A549 (cell line): Measurements from ENCODE around the gene PRKAG2. TPM values are rescaled to one million over a fixed set of nuclear protein-coding genes. Genes with fewer than 3 reads are reported as not detected.

Source experiments
- ATAC-seq, 2 experiments: fragments of 200-7000 bp in 1 of 2; fragments of >200 bp in 1 of 2; cut with Nextera tagmentation in 1 of 2; cut with Tn5 transposase in 1 of 2; 3 replicates each; pipeline versions ENCODE4 v1.8.0 to v1.9.1; 2018 to 2020; ENCODE audit warnings: mild to moderate bottlenecking in 1 of 2, moderate library complexity in 1 of 2
- CTCF ChIA-PET: fragments of 300-600 bp; sonication (Branson Sonifier 250); formaldehyde crosslinking; extraction: SDS; loops from one replicate; lab custom pipeline; 2021; ENCODE audit warnings: antibody characterized with exemption, inconsistent platforms; lab: Yijun Ruan, JAX
- POLR2A ChIA-PET: fragments of 350-600 bp; formaldehyde crosslinking; extraction: SDS; loops from one replicate; lab custom pipeline; 2021; ENCODE audit warnings: antibody characterized with exemption, inconsistent platforms; lab: Yijun Ruan, JAX
- DNase-seq, 2 experiments: peaks; one replicate each; pipeline versions ENCODE4 v3.0.0 to v3.0.0-alpha.2; 2011 to 2016; ENCODE audit warnings: low read depth in 1 of 2, low spot score in 1 of 2
- FAIRE-seq: peaks from 2 replicates; lab custom pipeline; 2011; peaks lifted over from hg19 to GRCh38; lab: Jason Lieb, UNC
- H3K27ac ChIP-seq, 2 experiments: fragments of >200 bp; sonication (Bioruptor Twin); formaldehyde crosslinking; 3 replicates each; pipeline ENCODE4 v1.5.1; 2016 to 2017
- H3K4me1 ChIP-seq: fragments of >200 bp; sonication (Bioruptor Twin); formaldehyde crosslinking; 3 replicates; pipeline ENCODE4 v1.6.1; 2016
- H3K4me2 ChIP-seq: fragments of >200 bp; sonication (Bioruptor Twin); formaldehyde crosslinking; 3 replicates; pipeline ENCODE4 v1.6.1; 2016
- H3K4me3 ChIP-seq: fragments of >200 bp; sonication (Bioruptor Twin); formaldehyde crosslinking; 3 replicates; pipeline ENCODE4 v1.5.1; 2016
- H3K9me3 ChIP-seq: fragments of >200 bp; sonication (Bioruptor Twin); formaldehyde crosslinking; 3 replicates; pipeline ENCODE4 v1.6.1; 2016
- CBX2 ChIP-seq: fragments of 200-600 bp; sonication (generic); IDR thresholded peaks from 2 replicates; pipeline ENCODE4 v1.6.1; 2016; ENCODE audit warnings: low read depth, mild to moderate bottlenecking, borderline replicate concordance
- EHF ChIP-seq: fragments of 250-450 bp; sonication (Bioruptor Pico); IDR thresholded peaks from 2 replicates; pipeline ENCODE4 v1.5.0; 2020; ENCODE audit warnings: mild to moderate bottlenecking
- EHMT2 ChIP-seq: fragments of 200-600 bp; sonication (generic); IDR thresholded peaks from 2 replicates; pipeline ENCODE4 v1.6.1; 2016; ENCODE audit warnings: antibody characterized with exemption, low read depth, mild to moderate bottlenecking, moderate library complexity
- ESRRA ChIP-seq: fragments of 150-350 bp; IDR thresholded peaks from 2 replicates; pipeline ENCODE4 v1.6.1; 2014; ENCODE audit warnings: mild to moderate bottlenecking, low read length, borderline replicate concordance
- GATA3 ChIP-seq: IDR thresholded peaks from 2 replicates; pipeline ENCODE4 v1.6.1; 2012; ENCODE audit warnings: borderline replicate concordance
- JUNB ChIP-seq: fragments of >200 bp; sonication (Bioruptor Twin); formaldehyde crosslinking; IDR thresholded peaks from 2 replicates; pipeline ENCODE4 v1.6.1; 2016
- KDM1A ChIP-seq: fragments of 200-600 bp; sonication (generic); IDR thresholded peaks from 2 replicates; pipeline ENCODE4 v1.6.1; 2016; ENCODE audit warnings: low read depth, mild to moderate bottlenecking
- KDM5A ChIP-seq: fragments of 200-600 bp; sonication (generic); IDR thresholded peaks from 2 replicates; pipeline ENCODE4 v1.6.1; 2016; ENCODE audit warnings: antibody characterized with exemption, mild to moderate bottlenecking
- MAFK ChIP-seq: fragments of 450-650 bp; IDR thresholded peaks from 2 replicates; pipeline ENCODE4 v1.6.1; 2014; ENCODE audit not compliant: partially characterized antibody
- NR3C1 ChIP-seq: fragments of >200 bp; sonication (Bioruptor Twin); formaldehyde crosslinking; IDR thresholded peaks from 3 replicates; pipeline ENCODE4 v1.6.1; 2017
- PHF8 ChIP-seq: fragments of 200-600 bp; sonication (generic); IDR thresholded peaks from 2 replicates; pipeline ENCODE4 v1.6.1; 2016; ENCODE audit warnings: low read depth, mild to moderate bottlenecking, antibody characterized with exemption, moderate library complexity, borderline replicate concordance
- RCOR1 ChIP-seq: fragments of 150-350 bp; IDR thresholded peaks from 2 replicates; pipeline ENCODE4 v1.6.1; 2014; ENCODE audit warnings: antibody characterized with exemption, low read length, low read depth
- SREBF2 ChIP-seq: fragments of 450-650 bp; IDR thresholded peaks from 2 replicates; pipeline ENCODE4 v1.6.1; 2014; ENCODE audit warnings: mild to moderate bottlenecking, moderate library complexity
- TFCP2L1 ChIP-seq: fragments of 250-450 bp; sonication (Bioruptor Pico); IDR thresholded peaks from 2 replicates; pipeline ENCODE4 v1.5.0; 2021; ENCODE audit warnings: mild to moderate bottlenecking
- ZNF302 ChIP-seq: fragments of 250-450 bp; sonication (Bioruptor Pico); IDR thresholded peaks from 2 replicates; pipeline ENCODE4 v1.9.0; 2021; ENCODE audit warnings: inconsistent platforms, mild to moderate bottlenecking, moderate library complexity
- WGBS: methylation state at CpG from one replicate; pipeline ENCODE4 v1.1.6; 2017; ENCODE audit errors: missing lambda C conversion rate; 5-methylcytosine and 5-hydroxymethylcytosine counted together
- polyA plus RNA-seq, 4 experiments: library from polyadenylated mRNA; depleted of rRNA in 3 of 4; stranded (reverse); fragments of >200 nt; fragmentation: RNase III in 1 of 4; extraction: RNeasy Plus Mini Kit Qiagen cat#74134 plus additional on column Dnase treatment in 1 of 4; gene quantifications; 2 replicates in 3 of 4; 3 replicates in 1 of 4; pipeline ENCODE4 v1.2.3, GENCODE V29; 2011 to 2017
- TF ChIP-seq, protein P1 (sequence below): IDR thresholded peaks from 2 replicates; pipeline ENCODE4 v1.6.1; 2012; ENCODE audit warnings: low read depth, borderline replicate concordance
- TF ChIP-seq, protein P2 (sequence below): IDR thresholded peaks from 2 replicates; pipeline ENCODE4 v1.6.1; 2012
- TF ChIP-seq, protein P3 (sequence below): fragments of 250-450 bp; sonication (Bioruptor Pico); IDR thresholded peaks from 2 replicates; pipeline ENCODE4 v1.5.0; 2020; ENCODE audit warnings: low read depth, mild to moderate bottlenecking, moderate library complexity
- TF ChIP-seq, protein P4 (sequence below): fragments of >200 bp; sonication (Bioruptor Twin); formaldehyde crosslinking; IDR thresholded peaks from 3 replicates; pipeline ENCODE4 v1.5.1; 2016
- TF ChIP-seq, protein P5 (sequence below): fragments of >200 bp; sonication (Bioruptor Twin); formaldehyde crosslinking; IDR thresholded peaks from 3 replicates; pipeline ENCODE4 v1.6.1; 2016
- TF ChIP-seq, protein P6 (sequence below): fragments of >200 bp; sonication (Bioruptor Twin); formaldehyde crosslinking; IDR thresholded peaks from 2 replicates; pipeline ENCODE4 v1.6.1; 2016
- TF ChIP-seq, protein P7 (sequence below): fragments of 200-600 bp; sonication (generic); IDR thresholded peaks from 2 replicates; pipeline ENCODE4 v1.6.1; 2016; ENCODE audit warnings: antibody characterized with exemption, mild to moderate bottlenecking, moderate library complexity
- TF ChIP-seq, protein P8 (sequence below): fragments of 450-650 bp; IDR thresholded peaks from 2 replicates; pipeline ENCODE4 v1.6.1; 2014; ENCODE audit warnings: antibody characterized with exemption

PRKAG2 gene
- polyA plus RNA-seq, 2 of the 4 experiments (the other 2 are of a cell fraction): 26.5 to 31.7 TPM

DNA sequence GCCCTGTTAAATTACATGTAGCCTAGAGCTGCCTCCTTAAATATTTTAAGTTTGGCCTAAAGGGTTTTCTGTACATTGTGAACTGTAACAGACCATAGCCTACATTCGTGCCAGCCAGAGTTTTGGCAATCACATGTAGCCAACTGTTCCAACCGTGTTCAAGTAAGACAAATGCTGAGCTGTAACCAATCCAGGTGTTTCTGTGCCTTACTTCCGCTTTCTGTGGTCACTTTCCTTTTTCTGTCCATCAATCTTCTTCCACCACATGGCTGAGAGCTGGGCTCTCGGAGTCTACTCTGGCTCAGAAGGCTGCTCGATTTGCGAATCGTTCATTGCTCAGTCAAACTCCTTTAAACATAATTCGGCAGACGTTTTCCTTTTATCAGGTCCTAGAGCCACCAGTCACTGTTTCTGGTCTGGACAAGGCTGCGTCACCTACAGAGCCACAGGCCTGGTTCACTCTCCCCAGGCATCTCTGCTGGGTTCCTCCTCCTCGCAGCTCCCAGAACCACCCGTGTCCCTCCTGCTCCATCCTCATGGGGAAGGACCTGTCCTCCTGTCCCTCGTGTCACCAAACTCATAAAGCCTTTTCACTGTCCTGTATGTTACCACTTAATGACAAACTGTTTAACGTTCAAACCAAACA lies 199.2 kb downstream of the PRKAG2 start:
- Histone ChIP-seq H3K4me1 (peaks cover 3% of the 10 kb centered on the region; the same call in 1 of the 3 replicates), H3K4me3 (no peak overlapping the region), H3K9me3 (no peaks in the 10 kb centered on the region), H3K27ac (peak overlapping the region; percentile 31 to 53; a peak in 4 of 6 replicates)
- DNase-seq: no peak
- TF ChIP-seq, protein P1, sequence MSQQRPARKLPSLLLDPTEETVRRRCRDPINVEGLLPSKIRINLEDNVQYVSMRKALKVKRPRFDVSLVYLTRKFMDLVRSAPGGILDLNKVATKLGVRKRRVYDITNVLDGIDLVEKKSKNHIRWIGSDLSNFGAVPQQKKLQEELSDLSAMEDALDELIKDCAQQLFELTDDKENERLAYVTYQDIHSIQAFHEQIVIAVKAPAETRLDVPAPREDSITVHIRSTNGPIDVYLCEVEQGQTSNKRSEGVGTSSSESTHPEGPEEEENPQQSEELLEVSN: no peak
- TF ChIP-seq PHF8: no peak
- TF ChIP-seq, protein P2, sequence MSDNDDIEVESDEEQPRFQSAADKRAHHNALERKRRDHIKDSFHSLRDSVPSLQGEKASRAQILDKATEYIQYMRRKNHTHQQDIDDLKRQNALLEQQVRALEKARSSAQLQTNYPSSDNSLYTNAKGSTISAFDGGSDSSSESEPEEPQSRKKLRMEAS: no peak
- no peak for TF ChIP-seq KDM1A
- no peak for TF ChIP-seq ZNF302 (CRISPR knock-in tag)
- TF ChIP-seq ESRRA: no peak
- TF ChIP-seq, protein P3, sequence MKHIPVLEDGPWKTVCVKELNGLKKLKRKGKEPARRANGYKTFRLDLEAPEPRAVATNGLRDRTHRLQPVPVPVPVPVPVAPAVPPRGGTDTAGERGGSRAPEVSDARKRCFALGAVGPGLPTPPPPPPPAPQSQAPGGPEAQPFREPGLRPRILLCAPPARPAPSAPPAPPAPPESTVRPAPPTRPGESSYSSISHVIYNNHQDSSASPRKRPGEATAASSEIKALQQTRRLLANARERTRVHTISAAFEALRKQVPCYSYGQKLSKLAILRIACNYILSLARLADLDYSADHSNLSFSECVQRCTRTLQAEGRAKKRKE: no peak
- TF ChIP-seq, protein P4, sequence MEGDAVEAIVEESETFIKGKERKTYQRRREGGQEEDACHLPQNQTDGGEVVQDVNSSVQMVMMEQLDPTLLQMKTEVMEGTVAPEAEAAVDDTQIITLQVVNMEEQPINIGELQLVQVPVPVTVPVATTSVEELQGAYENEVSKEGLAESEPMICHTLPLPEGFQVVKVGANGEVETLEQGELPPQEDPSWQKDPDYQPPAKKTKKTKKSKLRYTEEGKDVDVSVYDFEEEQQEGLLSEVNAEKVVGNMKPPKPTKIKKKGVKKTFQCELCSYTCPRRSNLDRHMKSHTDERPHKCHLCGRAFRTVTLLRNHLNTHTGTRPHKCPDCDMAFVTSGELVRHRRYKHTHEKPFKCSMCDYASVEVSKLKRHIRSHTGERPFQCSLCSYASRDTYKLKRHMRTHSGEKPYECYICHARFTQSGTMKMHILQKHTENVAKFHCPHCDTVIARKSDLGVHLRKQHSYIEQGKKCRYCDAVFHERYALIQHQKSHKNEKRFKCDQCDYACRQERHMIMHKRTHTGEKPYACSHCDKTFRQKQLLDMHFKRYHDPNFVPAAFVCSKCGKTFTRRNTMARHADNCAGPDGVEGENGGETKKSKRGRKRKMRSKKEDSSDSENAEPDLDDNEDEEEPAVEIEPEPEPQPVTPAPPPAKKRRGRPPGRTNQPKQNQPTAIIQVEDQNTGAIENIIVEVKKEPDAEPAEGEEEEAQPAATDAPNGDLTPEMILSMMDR: no peak
- TF ChIP-seq, protein P5, sequence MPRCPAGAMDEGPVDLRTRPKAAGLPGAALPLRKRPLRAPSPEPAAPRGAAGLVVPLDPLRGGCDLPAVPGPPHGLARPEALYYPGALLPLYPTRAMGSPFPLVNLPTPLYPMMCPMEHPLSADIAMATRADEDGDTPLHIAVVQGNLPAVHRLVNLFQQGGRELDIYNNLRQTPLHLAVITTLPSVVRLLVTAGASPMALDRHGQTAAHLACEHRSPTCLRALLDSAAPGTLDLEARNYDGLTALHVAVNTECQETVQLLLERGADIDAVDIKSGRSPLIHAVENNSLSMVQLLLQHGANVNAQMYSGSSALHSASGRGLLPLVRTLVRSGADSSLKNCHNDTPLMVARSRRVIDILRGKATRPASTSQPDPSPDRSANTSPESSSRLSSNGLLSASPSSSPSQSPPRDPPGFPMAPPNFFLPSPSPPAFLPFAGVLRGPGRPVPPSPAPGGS: no peak
- no peak for TF ChIP-seq JUNB
- TF ChIP-seq GATA3: no peak
- no peak for TF ChIP-seq EHF
- TF ChIP-seq, protein P6, sequence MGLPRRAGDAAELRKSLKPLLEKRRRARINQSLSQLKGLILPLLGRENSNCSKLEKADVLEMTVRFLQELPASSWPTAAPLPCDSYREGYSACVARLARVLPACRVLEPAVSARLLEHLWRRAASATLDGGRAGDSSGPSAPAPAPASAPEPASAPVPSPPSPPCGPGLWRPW: no peak
- no peak for TF ChIP-seq SREBF2
- no peak for TF ChIP-seq KDM5A
- TF ChIP-seq, all 56 proteins: peak for 0
- no peak for FAIRE-seq
- ChIA-PET POLR2A (no interaction called here), CTCF (interaction anchor here (1.2 kb wide), 1 partner anchor 82 kb away, joined by 3 read pairs; no protein-coding TSS in a partner anchor)
- 79% methylated on average over 14 of the region's 14 CpGs for WGBS
- no peak for ATAC-seq
- H3K4me2 ChIP-seq: no peak overlapping the region

DNA sequence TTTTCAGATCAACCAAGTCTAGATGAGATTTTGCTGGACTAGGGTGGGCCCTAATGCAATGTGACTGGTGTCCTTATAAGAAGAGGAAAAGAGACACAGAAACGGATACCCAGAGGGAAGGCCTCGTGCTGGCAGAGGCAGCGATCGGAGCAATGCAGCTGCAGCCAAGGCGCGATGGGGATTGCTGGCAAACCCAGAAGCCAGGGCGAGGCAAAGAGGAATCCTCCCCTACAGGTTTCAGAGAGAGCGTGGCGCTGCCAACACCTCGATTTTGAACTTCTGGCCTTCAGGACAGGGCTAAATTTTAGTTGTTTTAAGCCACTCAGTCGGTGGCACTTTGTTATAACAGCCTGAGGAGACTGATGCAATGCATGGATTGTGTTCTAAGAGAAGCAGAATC lies 200.2 kb downstream of the PRKAG2 start:
- no peak for FAIRE-seq
- CTCF ChIA-PET: interaction anchor here (0.9 kb wide), 1 partner anchor 10 kb away, joined by 3 read pairs; no protein-coding TSS in a partner anchor
- Histone ChIP-seq H3K4me3 (no peak overlapping the region), H3K4me2 (no peak overlapping the region), H3K9me3 (no peaks in the 10 kb centered on the region), H3K4me1 (peaks cover 3% of the 10 kb centered on the region; the same call in 1 of the 3 replicates), H3K27ac (peak overlapping the region in 1 of 2 experiments; percentile 53; a peak in 3 of 6 replicates)
- ATAC-seq: no peak
- no peak for DNase-seq
- TF ChIP-seq MAFK: no peak
- no peak for TF ChIP-seq EHMT2
- TF ChIP-seq KDM5A: no peak
- TF ChIP-seq, protein P5: no peak
- no peak for TF ChIP-seq SREBF2
- no peak for TF ChIP-seq NR3C1
- no peak for TF ChIP-seq TFCP2L1 (CRISPR knock-in tag)
- no peak for TF ChIP-seq KDM1A
- TF ChIP-seq, protein P7, sequence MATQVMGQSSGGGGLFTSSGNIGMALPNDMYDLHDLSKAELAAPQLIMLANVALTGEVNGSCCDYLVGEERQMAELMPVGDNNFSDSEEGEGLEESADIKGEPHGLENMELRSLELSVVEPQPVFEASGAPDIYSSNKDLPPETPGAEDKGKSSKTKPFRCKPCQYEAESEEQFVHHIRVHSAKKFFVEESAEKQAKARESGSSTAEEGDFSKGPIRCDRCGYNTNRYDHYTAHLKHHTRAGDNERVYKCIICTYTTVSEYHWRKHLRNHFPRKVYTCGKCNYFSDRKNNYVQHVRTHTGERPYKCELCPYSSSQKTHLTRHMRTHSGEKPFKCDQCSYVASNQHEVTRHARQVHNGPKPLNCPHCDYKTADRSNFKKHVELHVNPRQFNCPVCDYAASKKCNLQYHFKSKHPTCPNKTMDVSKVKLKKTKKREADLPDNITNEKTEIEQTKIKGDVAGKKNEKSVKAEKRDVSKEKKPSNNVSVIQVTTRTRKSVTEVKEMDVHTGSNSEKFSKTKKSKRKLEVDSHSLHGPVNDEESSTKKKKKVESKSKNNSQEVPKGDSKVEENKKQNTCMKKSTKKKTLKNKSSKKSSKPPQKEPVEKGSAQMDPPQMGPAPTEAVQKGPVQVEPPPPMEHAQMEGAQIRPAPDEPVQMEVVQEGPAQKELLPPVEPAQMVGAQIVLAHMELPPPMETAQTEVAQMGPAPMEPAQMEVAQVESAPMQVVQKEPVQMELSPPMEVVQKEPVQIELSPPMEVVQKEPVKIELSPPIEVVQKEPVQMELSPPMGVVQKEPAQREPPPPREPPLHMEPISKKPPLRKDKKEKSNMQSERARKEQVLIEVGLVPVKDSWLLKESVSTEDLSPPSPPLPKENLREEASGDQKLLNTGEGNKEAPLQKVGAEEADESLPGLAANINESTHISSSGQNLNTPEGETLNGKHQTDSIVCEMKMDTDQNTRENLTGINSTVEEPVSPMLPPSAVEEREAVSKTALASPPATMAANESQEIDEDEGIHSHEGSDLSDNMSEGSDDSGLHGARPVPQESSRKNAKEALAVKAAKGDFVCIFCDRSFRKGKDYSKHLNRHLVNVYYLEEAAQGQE: no peak
- TF ChIP-seq CBX2: no peak
- TF ChIP-seq GATA3: no peak
- TF ChIP-seq RCOR1: no peak
- TF ChIP-seq, protein P8, sequence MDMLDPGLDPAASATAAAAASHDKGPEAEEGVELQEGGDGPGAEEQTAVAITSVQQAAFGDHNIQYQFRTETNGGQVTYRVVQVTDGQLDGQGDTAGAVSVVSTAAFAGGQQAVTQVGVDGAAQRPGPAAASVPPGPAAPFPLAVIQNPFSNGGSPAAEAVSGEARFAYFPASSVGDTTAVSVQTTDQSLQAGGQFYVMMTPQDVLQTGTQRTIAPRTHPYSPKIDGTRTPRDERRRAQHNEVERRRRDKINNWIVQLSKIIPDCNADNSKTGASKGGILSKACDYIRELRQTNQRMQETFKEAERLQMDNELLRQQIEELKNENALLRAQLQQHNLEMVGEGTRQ: no peak
- TF ChIP-seq, all 56 proteins: peak for 0
- POLR2A ChIA-PET: no interaction called here
- WGBS: 80% methylated on average over 11 of the region's 11 CpGs
